GM12873 (cell line): ENCODE data around the gene TOMM20.

ENCODE experiments used
- CTCF ChIP-seq: IDR thresholded peaks from 2 replicates; pipeline ENCODE4 v1.5.1; 2012; ENCODE audit warnings: low read depth, mild to moderate bottlenecking, moderate library complexity, low read length, control low read depth; ENCODE audit not compliant: insufficient read depth; ENCODE audit errors: missing control alignments

TOMM20 gene

GRCh38 chr1:235073331-235073967 is 55.2 kb downstream of the TOMM20 start:
- no peak for TF ChIP-seq CTCF

GRCh38 chr1:235072096-235072495 is 56.5 kb downstream of the TOMM20 start:
- no peak for TF ChIP-seq CTCF

GRCh38 chr1:235070819-235071218 is 57.8 kb downstream of the TOMM20 start:
- no peak for TF ChIP-seq CTCF

- TF ChIP-seq CTCF: no peak
Measured at GRCh38 chr1:235069577-235070563, 58.8 kb downstream of the TOMM20 start.

- no peak for TF ChIP-seq CTCF
Measured at GRCh38 chr1:235069176-235069575, 59.5 kb downstream of the TOMM20 start.

GRCh38 chr1:235068158-235069121 is 60.2 kb downstream of the TOMM20 start:
- TF ChIP-seq CTCF: no peak
